Epithelial cell of proximal tubule (primary cell): ENCODE results near the gene HPF1. TPM values are rescaled to one million over a fixed set of nuclear protein-coding genes. Genes with fewer than 3 reads are reported as not detected.
"Not testable (repeated sequence)": the region's sequence is repeated elsewhere in the genome, so short reads cannot be mapped to it uniquely, and the experiment has no call there.

ENCODE experiments used
- DNase-seq: peaks from one replicate; pipeline ENCODE4 v3.0.0-alpha.2; 2011; ENCODE audit warnings: low read depth
- H3K4me3 ChIP-seq: 2 replicates; pipeline ENCODE4 v1.5.1; 2011; ENCODE audit warnings: low read depth, mild to moderate bottlenecking, low read length
- total RNA-seq: library from RNA; depleted of rRNA; stranded (reverse); fragments of >200 nt; gene quantifications from 2 replicates; pipeline ENCODE4 v1.2.3, GENCODE V29; 2015
- TF ChIP-seq, protein P1 (sequence below): conservative IDR thresholded peaks from 2 replicates; pipeline ENCODE4 v1.5.1; 2012; ENCODE audit warnings: low read depth, mild to moderate bottlenecking, low read length

Gene HPF1
- total RNA-seq, 1 donor from 2014 or later, result 58.2 TPM

DNA sequence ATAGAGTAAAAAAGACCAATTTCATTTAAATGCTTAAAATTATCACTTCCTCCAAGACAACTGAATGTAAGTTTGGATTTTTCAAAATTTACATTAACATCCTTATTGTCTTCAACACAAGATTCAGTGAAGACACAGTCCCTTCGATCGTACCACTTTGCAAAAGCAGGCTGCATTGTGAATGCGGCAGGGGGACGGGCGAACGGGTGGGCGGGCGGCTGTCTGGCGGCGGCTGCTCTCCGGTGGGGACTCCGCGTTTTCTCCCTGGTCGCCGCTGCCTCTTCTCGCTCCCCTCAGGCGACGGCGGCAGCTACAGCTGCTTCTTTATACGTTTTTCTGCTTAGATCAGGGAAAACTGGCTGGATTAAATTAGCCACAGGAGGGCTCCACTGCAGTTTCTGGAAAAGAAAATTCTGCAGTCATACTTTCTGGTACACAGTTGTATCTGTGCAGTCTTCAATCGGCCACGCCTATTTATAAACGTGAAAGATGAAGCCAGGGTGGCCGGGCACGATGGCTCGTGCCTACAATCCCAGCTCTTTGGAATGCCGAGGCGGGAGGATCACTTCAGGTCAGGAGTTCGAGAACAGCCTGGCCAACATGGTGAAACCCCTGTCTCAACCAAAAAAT is 33.9 kb upstream of the HPF1 start:
- no peak for DNase-seq
- TF ChIP-seq, protein P1, sequence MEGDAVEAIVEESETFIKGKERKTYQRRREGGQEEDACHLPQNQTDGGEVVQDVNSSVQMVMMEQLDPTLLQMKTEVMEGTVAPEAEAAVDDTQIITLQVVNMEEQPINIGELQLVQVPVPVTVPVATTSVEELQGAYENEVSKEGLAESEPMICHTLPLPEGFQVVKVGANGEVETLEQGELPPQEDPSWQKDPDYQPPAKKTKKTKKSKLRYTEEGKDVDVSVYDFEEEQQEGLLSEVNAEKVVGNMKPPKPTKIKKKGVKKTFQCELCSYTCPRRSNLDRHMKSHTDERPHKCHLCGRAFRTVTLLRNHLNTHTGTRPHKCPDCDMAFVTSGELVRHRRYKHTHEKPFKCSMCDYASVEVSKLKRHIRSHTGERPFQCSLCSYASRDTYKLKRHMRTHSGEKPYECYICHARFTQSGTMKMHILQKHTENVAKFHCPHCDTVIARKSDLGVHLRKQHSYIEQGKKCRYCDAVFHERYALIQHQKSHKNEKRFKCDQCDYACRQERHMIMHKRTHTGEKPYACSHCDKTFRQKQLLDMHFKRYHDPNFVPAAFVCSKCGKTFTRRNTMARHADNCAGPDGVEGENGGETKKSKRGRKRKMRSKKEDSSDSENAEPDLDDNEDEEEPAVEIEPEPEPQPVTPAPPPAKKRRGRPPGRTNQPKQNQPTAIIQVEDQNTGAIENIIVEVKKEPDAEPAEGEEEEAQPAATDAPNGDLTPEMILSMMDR, result peak; percentile 58
- peak overlapping the region; percentile 48 for H3K4me3 ChIP-seq

- DNase-seq, result no peak
- peak overlapping the region; percentile 48 for H3K4me3 ChIP-seq
- TF ChIP-seq, protein P1, result no peak
These were observed 33.3 kb upstream of the HPF1 start for GRCh38 chr4:169791062-169791461.

- H3K4me3 ChIP-seq, result peak overlapping the region; percentile 49
- no peak for DNase-seq
- TF ChIP-seq, protein P1, result peak; percentile 37
These were observed 17.0 kb upstream of the HPF1 start for GRCh38 chr4:169774466-169775445.

- H3K4me3 ChIP-seq, result no peak overlapping the region
- DNase-seq, result no peak
- TF ChIP-seq, protein P1, result no peak
These were observed 16.1 kb upstream of the HPF1 start for GRCh38 chr4:169773889-169774288.

GRCh38 chr4:169771556-169772080 is 13.9 kb upstream of the HPF1 start:
- H3K4me3 ChIP-seq, DNase-seq: not testable (repeated sequence)

- TF ChIP-seq, protein P1, result no peak
- no peak overlapping the region for H3K4me3 ChIP-seq
- no peak for DNase-seq
These were observed 12.7 kb upstream of the HPF1 start for GRCh38 chr4:169770416-169770815.

DNA sequence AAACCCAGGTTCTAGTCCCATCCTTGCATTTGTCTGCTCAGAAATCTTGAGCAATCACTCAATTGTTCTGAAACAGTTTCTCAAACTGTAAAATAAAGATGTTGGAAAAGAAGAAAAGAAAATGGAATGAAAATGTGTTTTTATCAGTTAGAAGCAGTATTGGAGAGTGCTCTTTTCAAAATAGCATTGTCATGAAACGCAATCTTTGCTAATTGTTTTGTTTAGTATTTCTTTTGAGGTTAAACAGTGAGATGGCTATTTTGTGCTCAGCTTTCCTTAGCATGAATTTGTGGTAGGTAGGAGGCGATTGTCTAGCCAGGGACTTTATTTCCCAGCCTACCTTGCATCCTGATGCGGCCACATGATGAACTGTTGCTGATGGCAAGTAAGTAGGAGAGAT is 10.6 kb upstream of the HPF1 start:
- TF ChIP-seq, protein P1, result no peak
- DNase-seq, result no peak
- no peak overlapping the region for H3K4me3 ChIP-seq
